Skin epidermis (tissue), 12 donors: Measurements from ENCODE around the gene VAMP7.
"Not testable (repeated sequence)": the region's sequence is repeated elsewhere in the genome, so short reads cannot be mapped to it uniquely, and the experiment has no call there.

Experiments
- H3K27ac ChIP-seq, 21 experiments: fragments of 200-600 bp; sonication (generic) in 11 of 21; one replicate each; pipeline ENCODE4 v1.5.0; 2020; ENCODE audit warnings: mild to moderate bottlenecking in 3 of 21, inconsistent platforms in 2 of 21, moderate library complexity in 2 of 21
- H3K4me3 ChIP-seq, 7 experiments: fragments of 200-600 bp; sonication (generic) in 2 of 7; one replicate each; pipeline ENCODE4 v1.5.0; 2020; ENCODE audit warnings: inconsistent platforms in 2 of 7, mild to moderate bottlenecking in 2 of 7, moderate library complexity in 1 of 7

Gene VAMP7

GRCh38 chrX:155881158-155881993, at the start of gene VAMP7:
Gene VAMP7, plus strand, starts transcription at chrX:155881345. Its CDS starts 8,122 bp downstream, at chrX:155889467.
- H3K4me3 ChIP-seq = peak within 1 kb of the TSS; percentile 49 to 72 (median 58)
- peak within 1 kb of the TSS; percentile 29 to 87 (median 76) for H3K27ac ChIP-seq

GRCh38 chrX:155841232-155841631, 39.9 kb upstream of the VAMP7 start:
- no peak overlapping the region for H3K4me3 ChIP-seq
- no peak overlapping the region for H3K27ac ChIP-seq

GRCh38 chrX:155851786-155852185, 29.4 kb upstream of the VAMP7 start:
- H3K27ac ChIP-seq = not testable (repeated sequence)

GRCh38 chrX:155857561-155857960, 23.6 kb upstream of the VAMP7 start:
- H3K27ac ChIP-seq = no peak overlapping the region
- no peak overlapping the region for H3K4me3 ChIP-seq

More at GRCh38 chrX:155851786-155852185, 29.4 kb upstream of the VAMP7 start:
- H3K4me3 ChIP-seq = not testable (repeated sequence)

- no peak overlapping the region for H3K4me3 ChIP-seq
Observed at GRCh38 chrX:155864655-155865054, 16.5 kb upstream of the VAMP7 start.

GRCh38 chrX:155865193-155865592, 16.0 kb upstream of the VAMP7 start:
- Histone ChIP-seq H3K4me3 (no peak overlapping the region), H3K27ac (no peak overlapping the region)

More at GRCh38 chrX:155864655-155865054, 16.5 kb upstream of the VAMP7 start:
- no peak overlapping the region for H3K27ac ChIP-seq

- Histone ChIP-seq H3K27ac (no peak overlapping the region), H3K4me3 (no peak overlapping the region)
Observed at GRCh38 chrX:155867821-155868220, 13.3 kb upstream of the VAMP7 start.

- H3K27ac ChIP-seq = no peak overlapping the region
- H3K4me3 ChIP-seq = no peak overlapping the region
Observed at GRCh38 chrX:155870958-155871357, 10.2 kb upstream of the VAMP7 start.

- Histone ChIP-seq H3K27ac (no peak overlapping the region), H3K4me3 (no peak overlapping the region)
Observed at GRCh38 chrX:155871934-155872333, 9.2 kb upstream of the VAMP7 start.

GRCh38 chrX:155873188-155873587, 8.0 kb upstream of the VAMP7 start:
- Histone ChIP-seq H3K4me3 (no peak overlapping the region), H3K27ac (no peak overlapping the region)

- H3K27ac ChIP-seq = no peak overlapping the region
- H3K4me3 ChIP-seq = no peak overlapping the region
Observed at GRCh38 chrX:155874571-155875244, 6.4 kb upstream of the VAMP7 start.

- H3K4me3 ChIP-seq = no peak overlapping the region
- no peak overlapping the region for H3K27ac ChIP-seq
Observed at GRCh38 chrX:155876704-155877103, 4.4 kb upstream of the VAMP7 start.

- H3K27ac ChIP-seq = no peak overlapping the region
- no peak overlapping the region for H3K4me3 ChIP-seq
Observed at GRCh38 chrX:155877288-155877687, 3.9 kb upstream of the VAMP7 start.

- peak overlapping the region; percentile 49 to 72 (median 58) for H3K4me3 ChIP-seq
- peak overlapping the region in 12 of 21 experiments; percentile 16 to 87 (median 76) for H3K27ac ChIP-seq
Observed at GRCh38 chrX:155880586-155881157, 473 bp upstream of the VAMP7 start.

GRCh38 chrX:155886409-155886808, 5.3 kb downstream of the VAMP7 start:
- Histone ChIP-seq H3K27ac (no peak overlapping the region), H3K4me3 (no peak overlapping the region)

GRCh38 chrX:155888139-155888538, 7.0 kb downstream of the VAMP7 start:
- H3K27ac ChIP-seq = no peak overlapping the region
- H3K4me3 ChIP-seq = no peak overlapping the region

GRCh38 chrX:155889328-155889727, 8.2 kb downstream of the VAMP7 start:
- no peak overlapping the region for H3K27ac ChIP-seq

GRCh38 chrX:155891446-155892210, 10.5 kb downstream of the VAMP7 start:
- Histone ChIP-seq H3K4me3 (no peak overlapping the region), H3K27ac (no peak overlapping the region)

More at GRCh38 chrX:155889328-155889727, 8.2 kb downstream of the VAMP7 start:
- H3K4me3 ChIP-seq = no peak overlapping the region

- Histone ChIP-seq H3K4me3 (no peak overlapping the region), H3K27ac (no peak overlapping the region)
Observed at GRCh38 chrX:155893521-155893920, 12.4 kb downstream of the VAMP7 start.

- Histone ChIP-seq H3K4me3 (no peak overlapping the region), H3K27ac (no peak overlapping the region)
Observed at GRCh38 chrX:155896512-155896911, 15.4 kb downstream of the VAMP7 start.
